Neural progenitor cell (in vitro differentiated cells): Measurements from ENCODE around the gene RALGAPA1.

ENCODE experiments used
- EZH2 ChIP-seq: fragments of 200-600 bp; sonication (generic); IDR thresholded peaks from 2 replicates; pipeline ENCODE4 v1.6.1; 2017; ENCODE audit warnings: antibody characterized with exemption, mild to moderate bottlenecking, moderate library complexity
- TF ChIP-seq, protein P1 (sequence below): fragments of 200-600 bp; sonication (generic); IDR thresholded peaks from 2 replicates; pipeline ENCODE4 v1.5.1; 2017; ENCODE audit warnings: antibody characterized with exemption, mild to moderate bottlenecking

DNA sequence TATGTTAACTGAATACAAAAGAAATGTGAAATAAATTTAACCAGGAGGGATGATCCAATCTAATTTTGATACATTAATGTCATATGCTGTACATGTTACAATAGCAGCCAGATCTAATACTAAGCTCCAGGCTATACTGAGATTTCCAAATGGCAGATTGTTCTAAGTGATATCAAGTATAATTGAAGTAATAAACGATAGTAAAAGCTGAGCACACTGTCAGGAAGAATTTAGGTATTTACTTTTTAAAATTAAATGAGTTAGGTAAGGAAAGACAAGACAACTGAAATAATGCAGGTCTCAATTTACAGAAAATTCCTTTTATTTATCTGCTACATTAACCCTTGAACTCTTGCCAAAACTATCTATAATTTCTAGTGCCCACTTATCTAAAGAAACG lies 235.2 kb downstream of the RALGAPA1 start:
- TF ChIP-seq, protein P1, sequence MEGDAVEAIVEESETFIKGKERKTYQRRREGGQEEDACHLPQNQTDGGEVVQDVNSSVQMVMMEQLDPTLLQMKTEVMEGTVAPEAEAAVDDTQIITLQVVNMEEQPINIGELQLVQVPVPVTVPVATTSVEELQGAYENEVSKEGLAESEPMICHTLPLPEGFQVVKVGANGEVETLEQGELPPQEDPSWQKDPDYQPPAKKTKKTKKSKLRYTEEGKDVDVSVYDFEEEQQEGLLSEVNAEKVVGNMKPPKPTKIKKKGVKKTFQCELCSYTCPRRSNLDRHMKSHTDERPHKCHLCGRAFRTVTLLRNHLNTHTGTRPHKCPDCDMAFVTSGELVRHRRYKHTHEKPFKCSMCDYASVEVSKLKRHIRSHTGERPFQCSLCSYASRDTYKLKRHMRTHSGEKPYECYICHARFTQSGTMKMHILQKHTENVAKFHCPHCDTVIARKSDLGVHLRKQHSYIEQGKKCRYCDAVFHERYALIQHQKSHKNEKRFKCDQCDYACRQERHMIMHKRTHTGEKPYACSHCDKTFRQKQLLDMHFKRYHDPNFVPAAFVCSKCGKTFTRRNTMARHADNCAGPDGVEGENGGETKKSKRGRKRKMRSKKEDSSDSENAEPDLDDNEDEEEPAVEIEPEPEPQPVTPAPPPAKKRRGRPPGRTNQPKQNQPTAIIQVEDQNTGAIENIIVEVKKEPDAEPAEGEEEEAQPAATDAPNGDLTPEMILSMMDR = no peak
- no peak for TF ChIP-seq EZH2
